Measurements from ENCODE around the gene RTP1. TPM values are rescaled to one million over a fixed set of nuclear protein-coding genes. Genes with fewer than 3 reads are reported as not detected.

The RTP1 gene
- total and polyA plus RNA-seq, 3 experiments from 2014 or later: not detected

DNA sequence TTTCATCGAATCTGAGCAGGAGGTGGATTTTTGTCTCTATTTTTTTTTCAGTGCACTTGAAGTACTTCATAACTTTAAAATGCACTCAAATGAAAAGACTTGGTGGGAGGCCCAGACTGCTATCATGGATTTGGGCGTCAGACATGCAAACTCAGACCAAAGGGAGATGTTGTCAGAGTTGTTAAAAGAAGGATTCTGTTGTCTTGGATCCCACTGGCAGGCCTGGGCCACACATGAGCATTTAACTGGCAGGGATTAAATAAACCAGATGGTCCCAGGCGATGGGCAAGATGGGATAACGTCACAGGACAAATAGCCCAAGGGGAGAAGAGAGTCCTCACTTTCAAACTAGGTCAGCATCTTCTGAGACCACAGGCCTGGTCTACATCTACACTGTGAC, 15.4 kb downstream of the RTP1 start:
- ChIA-PET POLR2A (no interaction called here), CTCF (no interaction called here)
- no peaks in the 10 kb centered on the region for H3K9me3 ChIP-seq (ENCODE audit: low read length)
- H3K4me3 ChIP-seq (ENCODE audit: low read length): no peak overlapping the region
- H3K36me3 Mint-ChIP-seq: peaks cover 0 to 3% (median 0%) of the 10 kb centered on the region in 3 donors
- H3K4me3 Mint-ChIP-seq: no peak overlapping the region
- no peak overlapping the region for H3K27ac Mint-ChIP-seq
- no peaks in the 10 kb centered on the region for H3K36me3 ChIP-seq (ENCODE audit: insufficient read depth, low read length)
- no peak overlapping the region for H3K27ac ChIP-seq (ENCODE audit: low read depth, low read length)
- no peaks in the 10 kb centered on the region for H3K4me1 ChIP-seq (ENCODE audit: insufficient read depth, low read length)
- no peaks in the 10 kb centered on the region for H3K9me3 Mint-ChIP-seq
- peaks cover 0 to 9% of the 10 kb centered on the region in 2 donors for H3K27me3 Mint-ChIP-seq
- DNase-seq: no peak
- no peaks in the 10 kb centered on the region for H3K4me1 Mint-ChIP-seq
- H3K27me3 ChIP-seq (ENCODE audit: insufficient read depth, low read length, poor library complexity, severe bottlenecking): no peaks in the 10 kb centered on the region

DNA sequence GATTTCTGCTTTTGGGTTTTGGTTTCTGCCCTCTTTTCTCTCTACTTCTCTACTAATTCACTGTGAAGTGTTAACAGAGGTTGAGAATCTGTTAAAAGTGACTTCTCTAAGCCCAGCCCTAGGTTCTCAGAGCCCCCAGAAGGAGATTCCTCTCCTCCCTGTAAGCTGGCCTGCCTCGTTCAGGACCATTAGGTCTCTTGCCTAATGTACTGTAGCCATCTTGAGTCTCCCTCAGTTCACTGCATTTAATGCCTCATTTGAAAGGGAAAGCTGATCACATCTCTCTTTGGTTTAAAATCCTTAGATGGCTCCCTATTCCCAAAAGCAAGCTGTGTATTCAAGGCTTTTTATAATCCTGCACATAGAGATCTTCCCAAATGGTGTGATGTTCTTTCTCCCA, 16.3 kb downstream of the RTP1 start:
- Mint-ChIP-seq H3K4me3 (no peak overlapping the region), H3K9me3 (no peaks in the 10 kb centered on the region), H3K36me3 (peaks cover 0 to 3% (median 0%) of the 10 kb centered on the region in 3 donors), H3K27ac (no peak overlapping the region), H3K4me1 (no peaks in the 10 kb centered on the region), H3K27me3 (peaks cover 2 to 14% of the 10 kb centered on the region in 2 donors)
- DNase-seq: no peak
- ChIA-PET POLR2A (no interaction called here), CTCF (no interaction called here)
- Histone ChIP-seq H3K9me3 (ENCODE audit: low read length) (no peaks in the 10 kb centered on the region), H3K36me3 (ENCODE audit: insufficient read depth, low read length) (no peaks in the 10 kb centered on the region), H3K4me1 (ENCODE audit: insufficient read depth, low read length) (no peaks in the 10 kb centered on the region), H3K27ac (ENCODE audit: low read depth, low read length) (no peak overlapping the region), H3K27me3 (ENCODE audit: insufficient read depth, low read length, poor library complexity, severe bottlenecking) (no peaks in the 10 kb centered on the region), H3K4me3 (ENCODE audit: low read length) (no peak overlapping the region)

DNA sequence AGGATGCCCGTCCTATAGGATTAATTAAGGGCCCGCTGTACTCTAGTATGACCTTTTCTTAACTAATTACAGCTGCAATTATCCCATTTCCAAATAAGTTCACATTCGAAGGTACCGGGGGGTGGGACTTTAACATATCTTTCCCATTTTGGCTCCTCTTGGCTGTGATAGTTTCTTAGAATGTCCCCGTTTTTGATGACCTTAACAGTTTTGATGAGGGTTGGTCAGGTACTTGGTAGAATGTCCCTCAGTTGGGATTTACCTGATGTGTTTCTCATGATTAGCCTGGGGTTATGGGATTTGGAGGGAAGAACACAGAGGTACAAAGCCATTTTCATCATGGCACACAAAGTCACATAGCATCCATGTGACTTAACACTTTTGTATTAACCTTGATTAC, 18.2 kb downstream of the RTP1 start:
- Histone ChIP-seq H3K36me3 (ENCODE audit: insufficient read depth, low read length) (no peaks in the 10 kb centered on the region), H3K27me3 (ENCODE audit: insufficient read depth, low read length, poor library complexity, severe bottlenecking) (no peaks in the 10 kb centered on the region), H3K9me3 (ENCODE audit: low read length) (no peaks in the 10 kb centered on the region), H3K4me3 (ENCODE audit: low read length) (no peak overlapping the region), H3K4me1 (ENCODE audit: insufficient read depth, low read length) (no peaks in the 10 kb centered on the region), H3K27ac (ENCODE audit: low read depth, low read length) (no peak overlapping the region)
- no peaks in the 10 kb centered on the region for H3K9me3 Mint-ChIP-seq
- peaks cover 0 to 1% (median 0%) of the 10 kb centered on the region in 3 donors for H3K36me3 Mint-ChIP-seq
- no peaks in the 10 kb centered on the region for H3K4me1 Mint-ChIP-seq
- H3K27me3 Mint-ChIP-seq: peaks cover 2 to 6% of the 10 kb centered on the region in 2 donors
- no peak overlapping the region for H3K4me3 Mint-ChIP-seq
- DNase-seq: no peak
- ChIA-PET CTCF (interaction anchor here (1.5 kb wide), 1 partner anchor 104 kb away, joined by 3 read pairs; no protein-coding TSS in a partner anchor), POLR2A (no interaction called here)
- no peak overlapping the region for H3K27ac Mint-ChIP-seq

DNA sequence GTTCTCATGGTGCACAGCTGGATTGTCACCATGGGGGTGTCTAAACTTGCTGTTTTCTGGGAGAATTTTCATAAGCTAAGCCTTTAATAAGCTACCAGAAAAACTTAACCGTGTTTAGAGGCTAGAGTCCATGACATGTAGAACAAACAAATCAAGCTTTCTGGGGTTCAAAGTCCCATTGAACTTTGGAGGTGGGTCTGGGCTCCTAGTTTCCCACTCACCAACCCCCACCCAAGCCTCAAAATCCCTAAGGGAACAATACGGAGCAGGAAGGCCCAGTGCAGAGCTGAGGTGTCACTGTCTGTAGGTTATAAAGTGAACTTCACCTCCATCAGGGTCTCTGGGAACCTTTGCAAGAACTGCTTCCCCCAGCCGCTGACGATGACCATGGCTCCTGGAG, 25.5 kb downstream of the RTP1 start:
- peaks cover 13 to 24% of the 10 kb centered on the region in 2 donors for H3K27me3 Mint-ChIP-seq
- no peak overlapping the region for H3K27ac Mint-ChIP-seq
- no peaks in the 10 kb centered on the region for H3K9me3 Mint-ChIP-seq
- POLR2A ChIA-PET: no interaction called here
- Histone ChIP-seq H3K36me3 (ENCODE audit: insufficient read depth, low read length) (no peaks in the 10 kb centered on the region), H3K9me3 (ENCODE audit: low read length) (no peaks in the 10 kb centered on the region), H3K4me1 (ENCODE audit: insufficient read depth, low read length) (no peaks in the 10 kb centered on the region), H3K27ac (ENCODE audit: low read depth, low read length) (no peak overlapping the region), H3K4me3 (ENCODE audit: low read length) (no peak overlapping the region), H3K27me3 (ENCODE audit: insufficient read depth, low read length, poor library complexity, severe bottlenecking) (no peaks in the 10 kb centered on the region)
- H3K36me3 Mint-ChIP-seq: no peaks in the 10 kb centered on the region
- H3K4me1 Mint-ChIP-seq: no peaks in the 10 kb centered on the region
- DNase-seq: no peak
- H3K4me3 Mint-ChIP-seq: no peak overlapping the region
- CTCF ChIA-PET: interaction anchor here (1.0 to 1.4 kb wide), 3 partner anchors 9 to 58 kb away, joined by 3 to 6 read pairs (median 3); no protein-coding TSS in a partner anchor

DNA sequence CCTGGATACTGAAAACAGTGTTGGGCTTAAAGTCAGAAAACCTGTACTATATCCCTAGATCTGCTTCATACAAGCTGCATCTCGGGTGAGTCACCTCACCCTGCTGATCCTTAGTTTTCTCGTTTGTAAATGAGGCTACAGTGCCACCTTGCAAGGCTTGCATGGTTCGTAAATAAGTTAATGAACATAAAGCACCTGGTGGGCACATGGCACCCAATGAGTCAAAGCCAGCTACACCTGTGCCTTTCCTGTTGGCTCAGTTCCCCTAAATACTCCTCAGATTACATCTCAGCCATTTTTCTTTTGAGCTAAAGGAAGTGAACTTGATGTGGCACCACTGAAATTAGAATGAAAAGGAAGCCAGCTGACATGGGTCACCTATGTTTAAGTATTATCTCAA, 26.5 kb downstream of the RTP1 start:
- POLR2A ChIA-PET: no interaction called here

DNA sequence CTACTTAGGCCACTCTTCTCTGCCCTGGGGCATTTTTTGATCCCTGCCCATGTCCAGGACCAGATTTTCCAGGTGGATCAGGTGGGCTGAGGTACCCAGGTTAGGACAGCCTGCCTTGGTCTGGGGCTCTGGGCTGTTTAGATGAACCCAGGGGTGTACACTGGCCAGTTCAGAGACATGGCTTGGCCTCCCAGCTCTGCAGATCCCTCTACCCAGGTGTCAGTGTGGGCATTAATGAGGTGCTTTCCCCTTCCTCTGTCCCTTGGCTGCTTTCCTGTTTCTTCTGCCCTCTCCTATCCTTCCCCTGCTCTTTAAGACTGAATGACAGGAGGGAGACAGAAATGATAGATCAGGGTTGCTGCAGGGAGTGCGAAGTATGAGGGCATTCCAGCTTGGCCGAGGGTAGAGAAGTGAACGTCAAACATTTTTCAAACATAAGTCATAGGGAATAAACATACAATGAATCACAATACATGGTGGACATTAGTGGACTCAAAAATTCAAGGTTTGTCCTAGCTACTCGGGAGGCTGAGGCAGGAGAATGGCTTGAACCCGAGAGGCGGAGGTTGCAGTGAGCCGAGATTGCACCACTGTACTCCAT, 30.5 kb downstream of the RTP1 start:
- Histone ChIP-seq H3K9me3 (ENCODE audit: low read length) (no peaks in the 10 kb centered on the region), H3K4me1 (ENCODE audit: insufficient read depth, low read length) (no peaks in the 10 kb centered on the region), H3K4me3 (ENCODE audit: low read length) (no peak overlapping the region), H3K27me3 (ENCODE audit: insufficient read depth, low read length, poor library complexity, severe bottlenecking) (no peaks in the 10 kb centered on the region), H3K27ac (ENCODE audit: low read depth, low read length) (no peak overlapping the region), H3K36me3 (ENCODE audit: insufficient read depth, low read length) (no peaks in the 10 kb centered on the region)
- no peaks in the 10 kb centered on the region for H3K4me1 Mint-ChIP-seq
- peaks cover 12 to 30% of the 10 kb centered on the region in 2 donors for H3K27me3 Mint-ChIP-seq
- no peak overlapping the region for H3K27ac Mint-ChIP-seq
- no peaks in the 10 kb centered on the region for H3K9me3 Mint-ChIP-seq
- H3K36me3 Mint-ChIP-seq: peaks cover 0 to 2% (median 0%) of the 10 kb centered on the region in 3 donors
- H3K4me3 Mint-ChIP-seq: no peak overlapping the region
- DNase-seq: no peak
- POLR2A ChIA-PET: interaction anchor here (0.7 kb wide), 1 partner anchor 416 kb away, joined by 8 read pairs; no protein-coding TSS in a partner anchor
- CTCF ChIA-PET: no interaction called here

More for the DNA sequence above, 26.5 kb downstream of the RTP1 start:
- H3K27me3 Mint-ChIP-seq: peaks cover 12 to 23% of the 10 kb centered on the region in 2 donors
- Histone ChIP-seq H3K36me3 (ENCODE audit: insufficient read depth, low read length) (no peaks in the 10 kb centered on the region), H3K27me3 (ENCODE audit: insufficient read depth, low read length, poor library complexity, severe bottlenecking) (no peaks in the 10 kb centered on the region), H3K9me3 (ENCODE audit: low read length) (no peaks in the 10 kb centered on the region), H3K4me1 (ENCODE audit: insufficient read depth, low read length) (no peaks in the 10 kb centered on the region), H3K4me3 (ENCODE audit: low read length) (no peak overlapping the region), H3K27ac (ENCODE audit: low read depth, low read length) (no peak overlapping the region)
- peaks cover 0 to 2% (median 0%) of the 10 kb centered on the region in 3 donors for H3K36me3 Mint-ChIP-seq
- H3K27ac Mint-ChIP-seq: no peak overlapping the region
- H3K4me3 Mint-ChIP-seq: no peak overlapping the region
- CTCF ChIA-PET: interaction anchor here (1.4 kb wide), 1 partner anchor 13 kb away, joined by 6 read pairs; no protein-coding TSS in a partner anchor
- DNase-seq: no peak
- H3K9me3 Mint-ChIP-seq: no peaks in the 10 kb centered on the region
- no peaks in the 10 kb centered on the region for H3K4me1 Mint-ChIP-seq

DNA sequence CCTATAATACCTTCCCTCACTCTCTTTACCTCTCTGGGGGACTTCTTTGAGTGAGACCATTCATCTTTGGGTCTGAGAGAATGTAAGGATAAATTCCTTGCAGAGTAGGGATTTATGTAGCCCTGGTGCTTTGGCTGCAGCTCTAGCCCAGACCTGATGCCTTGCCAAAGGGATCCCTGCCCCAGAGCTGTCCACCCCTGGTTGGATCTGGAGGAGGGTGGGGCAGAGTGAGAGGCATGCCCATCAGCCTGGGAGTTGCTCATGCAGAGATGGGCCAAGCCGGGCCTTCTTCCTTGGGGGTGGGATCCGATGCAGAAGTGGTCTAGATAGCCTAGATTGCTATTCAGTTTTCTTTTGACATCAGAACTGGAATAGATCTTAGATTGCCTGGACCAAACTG, 31.5 kb downstream of the RTP1 start:
- ChIA-PET CTCF (no interaction called here), POLR2A (interaction anchor here (0.7 kb wide), 1 partner anchor 415 kb away, joined by 8 read pairs; no protein-coding TSS in a partner anchor)
- no peaks in the 10 kb centered on the region for H3K9me3 Mint-ChIP-seq

DNA sequence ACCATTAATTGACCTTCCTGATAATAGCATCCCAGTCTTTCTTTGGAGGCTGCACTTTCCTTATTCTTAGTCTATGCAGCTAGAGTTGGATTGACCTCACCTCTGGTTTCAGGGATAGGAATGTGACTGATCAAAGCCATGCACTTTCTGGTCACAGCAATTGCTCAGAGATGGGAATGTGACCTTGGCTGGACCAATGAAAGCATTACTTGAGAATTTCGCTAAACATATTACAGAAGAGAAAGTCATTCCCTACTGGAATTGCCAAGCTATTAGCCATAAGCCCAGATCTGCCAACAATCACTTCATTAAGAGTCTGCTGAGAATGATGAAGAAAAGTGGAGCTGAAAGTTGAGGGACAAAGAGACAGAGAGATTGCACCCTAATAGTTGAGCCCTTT, 32.7 kb downstream of the RTP1 start:
- no peaks in the 10 kb centered on the region for H3K9me3 ChIP-seq (ENCODE audit: low read length)
- no peak overlapping the region for H3K27ac ChIP-seq (ENCODE audit: low read depth, low read length)
- no peaks in the 10 kb centered on the region for H3K36me3 ChIP-seq (ENCODE audit: insufficient read depth, low read length)
- Mint-ChIP-seq H3K27me3 (peaks cover 12 to 30% of the 10 kb centered on the region in 2 donors), H3K4me1 (no peaks in the 10 kb centered on the region), H3K36me3 (peaks cover 0 to 2% (median 0%) of the 10 kb centered on the region in 3 donors), H3K4me3 (no peak overlapping the region), H3K27ac (no peak overlapping the region), H3K9me3 (no peaks in the 10 kb centered on the region)
- H3K27me3 ChIP-seq (ENCODE audit: insufficient read depth, low read length, poor library complexity, severe bottlenecking): no peaks in the 10 kb centered on the region
- DNase-seq: no peak
- CTCF ChIA-PET: interaction anchor here (2.2 kb wide), 1 partner anchor 10 kb away, joined by 6 read pairs; no protein-coding TSS in a partner anchor
- no peaks in the 10 kb centered on the region for H3K4me1 ChIP-seq (ENCODE audit: insufficient read depth, low read length)
- H3K4me3 ChIP-seq (ENCODE audit: low read length): no peak overlapping the region
- POLR2A ChIA-PET: no interaction called here

More for the DNA sequence above, 31.5 kb downstream of the RTP1 start:
- Histone ChIP-seq H3K9me3 (ENCODE audit: low read length) (no peaks in the 10 kb centered on the region), H3K4me3 (ENCODE audit: low read length) (no peak overlapping the region), H3K36me3 (ENCODE audit: insufficient read depth, low read length) (no peaks in the 10 kb centered on the region), H3K4me1 (ENCODE audit: insufficient read depth, low read length) (no peaks in the 10 kb centered on the region), H3K27me3 (ENCODE audit: insufficient read depth, low read length, poor library complexity, severe bottlenecking) (no peaks in the 10 kb centered on the region), H3K27ac (ENCODE audit: low read depth, low read length) (no peak overlapping the region)
- DNase-seq: no peak
- no peak overlapping the region for H3K27ac Mint-ChIP-seq
- H3K36me3 Mint-ChIP-seq: peaks cover 0 to 2% (median 0%) of the 10 kb centered on the region in 3 donors
- peaks cover 12 to 30% of the 10 kb centered on the region in 2 donors for H3K27me3 Mint-ChIP-seq
- no peaks in the 10 kb centered on the region for H3K4me1 Mint-ChIP-seq
- H3K4me3 Mint-ChIP-seq: no peak overlapping the region

Measured in CD8-positive, alpha-beta memory T cell (primary cell).